ENCODE data around the gene SOX1.
A peak's percentile ranks its signal among the peaks of the same experiment; 100 is the strongest.

SOX1 gene

GRCh38 chr13:112058941-112059340 is 8.0 kb upstream of the SOX1 start:
- no peak for DNase-seq (ENCODE audit: low read depth, low spot score)
- Histone ChIP-seq H3K4me3 (ENCODE audit: insufficient read length, low read depth) (no peak overlapping the region), H3K27me3 (ENCODE audit: insufficient read depth, insufficient read length) (peaks cover 99% of the 10 kb centered on the region)

GRCh38 chr13:112059457-112060281 is 7.3 kb upstream of the SOX1 start:
- H3K9ac ChIP-seq (ENCODE audit: insufficient read length, low read depth): no peak overlapping the region
- DNase-seq (ENCODE audit: low read depth, low spot score): no peak
- no peak for TF ChIP-seq SUZ12 (IDR thresholded peaks at IDR 0.05; ENCODE audit: extremely low read depth, insufficient read depth, insufficient read length)
- TF ChIP-seq YY1 (IDR thresholded peaks at IDR 0.05; ENCODE audit: insufficient read depth, insufficient read length): no peak
- TF ChIP-seq ZNF274 (IDR thresholded peaks at IDR 0.05; ENCODE audit: low read depth, low read length): no peak
- peaks cover 99% of the 10 kb centered on the region for H3K27me3 ChIP-seq (ENCODE audit: insufficient read depth, insufficient read length)
- H3K4me1 ChIP-seq (ENCODE audit: insufficient read depth, insufficient read length): peaks cover 5% of the 10 kb centered on the region
- H3K36me3 ChIP-seq (ENCODE audit: insufficient read depth, insufficient read length, low read length): no peaks in the 10 kb centered on the region
- no peak overlapping the region for H3K4me3 ChIP-seq (ENCODE audit: insufficient read length, low read depth)
- H3K9me3 ChIP-seq (ENCODE audit: insufficient read depth, low read length): no peaks in the 10 kb centered on the region

More at GRCh38 chr13:112058941-112059340, 8.0 kb upstream of the SOX1 start:
- Histone ChIP-seq H3K36me3 (ENCODE audit: insufficient read depth, insufficient read length, low read length) (no peaks in the 10 kb centered on the region), H3K4me1 (ENCODE audit: insufficient read depth, insufficient read length) (peaks cover 5% of the 10 kb centered on the region), H3K9ac (ENCODE audit: insufficient read length, low read depth) (no peak overlapping the region), H3K9me3 (ENCODE audit: insufficient read depth, low read length) (no peaks in the 10 kb centered on the region)
- TF ChIP-seq SUZ12 (IDR thresholded peaks at IDR 0.05; ENCODE audit: extremely low read depth, insufficient read depth, insufficient read length): no peak
- no peak for TF ChIP-seq YY1 (IDR thresholded peaks at IDR 0.05; ENCODE audit: insufficient read depth, insufficient read length)
- no peak for TF ChIP-seq ZNF274 (IDR thresholded peaks at IDR 0.05; ENCODE audit: low read depth, low read length)

- H3K27me3 ChIP-seq (ENCODE audit: insufficient read depth, insufficient read length): peaks cover 99% of the 10 kb centered on the region
- no peak overlapping the region for H3K9ac ChIP-seq (ENCODE audit: insufficient read length, low read depth)
- TF ChIP-seq SUZ12 (IDR thresholded peaks at IDR 0.05; ENCODE audit: extremely low read depth, insufficient read depth, insufficient read length) (no peak), YY1 (IDR thresholded peaks at IDR 0.05; ENCODE audit: insufficient read depth, insufficient read length) (no peak), ZNF274 (IDR thresholded peaks at IDR 0.05; ENCODE audit: low read depth, low read length) (no peak)
- H3K4me3 ChIP-seq (ENCODE audit: insufficient read length, low read depth): no peak overlapping the region
- no peaks in the 10 kb centered on the region for H3K36me3 ChIP-seq (ENCODE audit: insufficient read depth, insufficient read length, low read length)
- no peaks in the 10 kb centered on the region for H3K9me3 ChIP-seq (ENCODE audit: insufficient read depth, low read length)
- DNase-seq (ENCODE audit: low read depth, low spot score): no peak
- H3K4me1 ChIP-seq (ENCODE audit: insufficient read depth, insufficient read length): peaks cover 3% of the 10 kb centered on the region
These were observed 6.6 kb upstream of the SOX1 start for GRCh38 chr13:112060282-112060830.

- no peak overlapping the region for H3K4me3 ChIP-seq (ENCODE audit: insufficient read length, low read depth)
- H3K36me3 ChIP-seq (ENCODE audit: insufficient read depth, insufficient read length, low read length): no peaks in the 10 kb centered on the region
- H3K9me3 ChIP-seq (ENCODE audit: insufficient read depth, low read length): no peaks in the 10 kb centered on the region
- H3K27me3 ChIP-seq (ENCODE audit: insufficient read depth, insufficient read length): peaks cover 99% of the 10 kb centered on the region
- H3K4me1 ChIP-seq (ENCODE audit: insufficient read depth, insufficient read length): peaks cover 2% of the 10 kb centered on the region
- TF ChIP-seq YY1 (IDR thresholded peaks at IDR 0.05; ENCODE audit: insufficient read depth, insufficient read length) (no peak), ZNF274 (IDR thresholded peaks at IDR 0.05; ENCODE audit: low read depth, low read length) (no peak), SUZ12 (IDR thresholded peaks at IDR 0.05; ENCODE audit: extremely low read depth, insufficient read depth, insufficient read length) (no peak)
- DNase-seq (ENCODE audit: low read depth, low spot score): no peak
- no peak overlapping the region for H3K9ac ChIP-seq (ENCODE audit: insufficient read length, low read depth)
These were observed 6.0 kb upstream of the SOX1 start for GRCh38 chr13:112060899-112061366.

- TF ChIP-seq YY1 (IDR thresholded peaks at IDR 0.05; ENCODE audit: insufficient read depth, insufficient read length): no peak
- peak; percentile 74 for TF ChIP-seq SUZ12 (IDR thresholded peaks at IDR 0.05; ENCODE audit: extremely low read depth, insufficient read depth, insufficient read length)
- peaks cover 2% of the 10 kb centered on the region for H3K4me1 ChIP-seq (ENCODE audit: insufficient read depth, insufficient read length)
- DNase-seq (ENCODE audit: low read depth, low spot score): no peak
- H3K9me3 ChIP-seq (ENCODE audit: insufficient read depth, low read length): no peaks in the 10 kb centered on the region
- H3K9ac ChIP-seq (ENCODE audit: insufficient read length, low read depth): no peak overlapping the region
- H3K36me3 ChIP-seq (ENCODE audit: insufficient read depth, insufficient read length, low read length): no peaks in the 10 kb centered on the region
- H3K27me3 ChIP-seq (ENCODE audit: insufficient read depth, insufficient read length): peaks cover 99% of the 10 kb centered on the region
- no peak overlapping the region for H3K4me3 ChIP-seq (ENCODE audit: insufficient read length, low read depth)
These were observed 5.4 kb upstream of the SOX1 start for GRCh38 chr13:112061367-112062061.

- no peaks in the 10 kb centered on the region for H3K36me3 ChIP-seq (ENCODE audit: insufficient read depth, insufficient read length, low read length)
- H3K9ac ChIP-seq (ENCODE audit: insufficient read length, low read depth): no peak overlapping the region
- H3K27me3 ChIP-seq (ENCODE audit: insufficient read depth, insufficient read length): peaks cover 95% of the 10 kb centered on the region
- no peak for TF ChIP-seq ZNF274 (IDR thresholded peaks at IDR 0.05; ENCODE audit: low read depth, low read length)
- H3K4me3 ChIP-seq (ENCODE audit: insufficient read length, low read depth): no peak overlapping the region
- peaks cover 2% of the 10 kb centered on the region for H3K4me1 ChIP-seq (ENCODE audit: insufficient read depth, insufficient read length)
- H3K9me3 ChIP-seq (ENCODE audit: insufficient read depth, low read length): no peaks in the 10 kb centered on the region
- DNase-seq (ENCODE audit: low read depth, low spot score): no peak
These were observed 4.8 kb upstream of the SOX1 start for GRCh38 chr13:112062072-112062567.

Data from NT2/D1 (cell line).